HEK293 (cell line): ENCODE measurements around the gene PFN3.

Experiments
- KLF1 ChIP-seq: fragments of 450-650 bp; formaldehyde crosslinking; IDR thresholded peaks from 2 replicates; pipeline ENCODE4 v1.5.1; 2016; ENCODE audit warnings: missing biosample characterization, missing genetic modification characterization
- KLF10 ChIP-seq: fragments of 450-650 bp; IDR thresholded peaks from 2 replicates; pipeline ENCODE4 v1.5.1; 2018; ENCODE audit warnings: missing biosample characterization, mild to moderate bottlenecking, missing genetic modification characterization
- KLF8 ChIP-seq: fragments of 450-650 bp; formaldehyde crosslinking; IDR thresholded peaks from 2 replicates; pipeline ENCODE4 v1.5.1; 2016; ENCODE audit warnings: missing biosample characterization, missing genetic modification characterization
- TRIM28 ChIP-seq: IDR thresholded peaks from 2 replicates; pipeline ENCODE4 v1.6.1; 2011; ENCODE audit warnings: low read length, control low read depth, borderline replicate concordance
- ZBTB17 ChIP-seq: fragments of 450-650 bp; formaldehyde crosslinking; IDR thresholded peaks from 2 replicates; pipeline ENCODE4 v1.5.1; 2016; ENCODE audit warnings: missing biosample characterization, missing genetic modification characterization
- ZBTB20 ChIP-seq: fragments of 450-650 bp; formaldehyde crosslinking; IDR thresholded peaks from 2 replicates; pipeline ENCODE4 v1.5.1; 2016; ENCODE audit warnings: missing biosample characterization, missing genetic modification characterization
- ZFHX2 ChIP-seq: fragments of 450-650 bp; formaldehyde crosslinking; conservative IDR thresholded peaks from 2 replicates; pipeline ENCODE4 v1.5.1; 2016; ENCODE audit warnings: missing biosample characterization, missing genetic modification characterization
- ZNF10 ChIP-seq: fragments of 450-650 bp; formaldehyde crosslinking; IDR thresholded peaks from 2 replicates; pipeline ENCODE4 v1.5.1; 2017; ENCODE audit warnings: missing biosample characterization, missing genetic modification characterization
- ZNF114 ChIP-seq: fragments of 450-650 bp; formaldehyde crosslinking; IDR thresholded peaks from 2 replicates; pipeline ENCODE4 v1.5.0; 2017; ENCODE audit warnings: missing biosample characterization, missing genetic modification characterization
- ZNF184 ChIP-seq: fragments of 450-650 bp; IDR thresholded peaks from 2 replicates; pipeline ENCODE4 v1.5.1; 2018; ENCODE audit warnings: missing biosample characterization, mild to moderate bottlenecking, missing genetic modification characterization
- ZNF211 ChIP-seq: fragments of 450-650 bp; formaldehyde crosslinking; IDR thresholded peaks from 2 replicates; pipeline ENCODE4 v1.5.1; 2016; ENCODE audit warnings: low read depth, missing biosample characterization, missing genetic modification characterization
- ZNF24 ChIP-seq: fragments of 450-650 bp; formaldehyde crosslinking; IDR thresholded peaks from 2 replicates; pipeline ENCODE4 v1.5.1; 2016; ENCODE audit warnings: missing biosample characterization, missing genetic modification characterization
- ZNF248 ChIP-seq: fragments of 450-650 bp; formaldehyde crosslinking; IDR thresholded peaks from 2 replicates; pipeline ENCODE4 v1.5.1; 2017; ENCODE audit warnings: missing biosample characterization, missing genetic modification characterization
- ZNF274 ChIP-seq, 2 experiments: fragments of 200-500 bp in 1 of 2; fragments of 450-650 bp in 1 of 2; sonication (Bioruptor generic) in 1 of 2; formaldehyde crosslinking in 1 of 2; IDR thresholded peaks; 2 replicates each; pipeline versions ENCODE4 v1.5.1 to v1.6.1; 2014 to 2016; ENCODE audit warnings: borderline replicate concordance in 1 of 2, inconsistent platforms in 1 of 2, low read length in 1 of 2, missing biosample characterization in 1 of 2, missing genetic modification characterization in 1 of 2
- ZNF311 ChIP-seq: fragments of 450-650 bp; formaldehyde crosslinking; IDR thresholded peaks from 2 replicates; pipeline ENCODE4 v1.5.1; 2017; ENCODE audit warnings: missing biosample characterization, missing genetic modification characterization, borderline replicate concordance
- ZNF391 ChIP-seq: fragments of 450-650 bp; formaldehyde crosslinking; IDR thresholded peaks from 2 replicates; pipeline ENCODE4 v1.5.1; 2016; ENCODE audit warnings: low read depth, missing biosample characterization, missing genetic modification characterization, borderline replicate concordance
- ZNF48 ChIP-seq: fragments of 450-650 bp; formaldehyde crosslinking; IDR thresholded peaks from 2 replicates; pipeline ENCODE4 v1.5.1; 2016; ENCODE audit warnings: missing biosample characterization, missing genetic modification characterization
- ZNF521 ChIP-seq: fragments of 450-650 bp; formaldehyde crosslinking; IDR thresholded peaks from 2 replicates; pipeline ENCODE4 v1.5.1; 2017; ENCODE audit warnings: missing biosample characterization, mild to moderate bottlenecking, missing genetic modification characterization
- ZNF621 ChIP-seq: fragments of 450-650 bp; formaldehyde crosslinking; IDR thresholded peaks from 2 replicates; pipeline ENCODE4 v1.5.1; 2017; ENCODE audit warnings: missing biosample characterization, missing genetic modification characterization
- ZNF623 ChIP-seq: fragments of 450-650 bp; formaldehyde crosslinking; IDR thresholded peaks from 2 replicates; pipeline ENCODE4 v1.5.1; 2016; ENCODE audit warnings: missing biosample characterization, missing genetic modification characterization
- ZNF76 ChIP-seq: fragments of 450-650 bp; formaldehyde crosslinking; IDR thresholded peaks from 2 replicates; pipeline ENCODE4; 2016; ENCODE audit warnings: low read depth, missing biosample characterization, missing genetic modification characterization, borderline replicate concordance
- ZSCAN30 ChIP-seq: fragments of 450-650 bp; IDR thresholded peaks from 2 replicates; pipeline ENCODE4 v1.5.1; 2018; ENCODE audit warnings: missing biosample characterization, mild to moderate bottlenecking, missing genetic modification characterization, moderate library complexity
- TF ChIP-seq, protein P1 (sequence below): fragments of 450-650 bp; formaldehyde crosslinking; IDR thresholded peaks from 2 replicates; pipeline ENCODE4 v1.5.1; 2016; ENCODE audit warnings: missing biosample characterization, missing genetic modification characterization
- TF ChIP-seq, protein P2 (sequence below): sonication (generic); formaldehyde crosslinking; IDR thresholded peaks from 2 replicates; pipeline ENCODE4 v1.8.1; 2022; ENCODE audit warnings: mild to moderate bottlenecking, moderate library complexity, missing genetic modification reagents
- TF ChIP-seq, protein P3 (sequence below): fragments of 450-650 bp; formaldehyde crosslinking; IDR thresholded peaks from 2 replicates; pipeline ENCODE4 v1.5.1; 2016; ENCODE audit warnings: missing biosample characterization, missing genetic modification characterization
- TF ChIP-seq, protein P4 (sequence below): fragments of 450-650 bp; formaldehyde crosslinking; IDR thresholded peaks from 2 replicates; pipeline ENCODE4 v1.5.1; 2016; ENCODE audit warnings: missing biosample characterization, missing genetic modification characterization

PFN3 gene

DNA sequence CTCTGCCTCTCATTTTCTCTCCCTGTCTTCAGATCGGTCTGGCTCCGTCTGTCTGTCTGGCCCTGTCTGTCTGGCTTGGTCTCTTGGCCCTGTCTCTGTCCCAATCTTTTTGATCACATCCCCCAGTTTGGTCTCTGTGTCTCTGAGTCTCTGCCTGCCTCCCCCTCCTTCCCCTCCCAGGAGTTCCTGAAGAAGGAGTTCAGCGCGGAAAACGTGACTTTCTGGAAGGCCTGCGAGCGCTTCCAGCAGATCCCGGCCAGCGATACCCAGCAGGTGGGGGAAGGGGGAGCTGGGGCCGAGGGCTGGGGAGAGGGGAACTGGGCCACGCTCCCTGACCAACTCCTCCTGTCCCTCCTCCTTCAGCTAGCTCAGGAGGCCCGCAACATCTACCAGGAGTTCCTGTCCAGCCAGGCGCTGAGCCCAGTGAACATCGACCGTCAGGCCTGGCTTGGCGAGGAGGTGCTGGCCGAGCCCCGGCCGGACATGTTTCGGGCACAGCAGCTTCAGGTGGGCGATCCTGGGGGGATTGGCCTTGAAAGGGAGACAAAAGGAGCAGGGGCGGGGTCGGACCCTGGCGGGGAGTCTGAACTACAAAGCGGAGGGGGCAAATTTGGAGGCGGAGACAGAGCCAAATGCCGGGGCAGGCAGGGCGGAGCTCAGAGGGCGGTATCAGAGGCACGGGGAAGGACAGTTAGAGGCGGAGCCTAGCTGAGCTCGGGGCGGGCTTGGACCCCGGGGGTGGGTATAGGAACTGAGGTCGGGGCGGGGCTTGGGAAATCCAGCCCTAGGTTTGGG lies 33.7 kb downstream of the PFN3 start (continued):
- TF ChIP-seq ZNF521 (tag by site-specific recombination) (no peak), KLF1 (tag by site-specific recombination) (peak; percentile 68), TRIM28 (no peak), KLF8 (tag by site-specific recombination) (peak; percentile 38; the same call in 1 of the 2 replicates), ZNF184 (tag by site-specific recombination) (no peak), ZSCAN30 (tag by site-specific recombination) (0 out of 2 replicates have a peak, but pooled peaks have one; percentile 8), ZNF623 (no peak), ZFHX2 (tag by site-specific recombination) (peak; percentile 43; the same call in 1 of the 2 replicates), ZNF24 (tag by site-specific recombination) (0 out of 2 replicates have a peak, but pooled peaks have one; percentile 18), ZNF76 (tag by site-specific recombination) (peak; percentile 24; the same call in 1 of the 2 replicates), ZNF274 (IDR thresholded peaks at IDR 0.05; ENCODE audit: low read length) (no peak), ZNF274 (tag by site-specific recombination; IDR thresholded peaks at IDR 0.05; ENCODE audit: borderline replicate concordance) (no peak), ZNF114 (tag by site-specific recombination) (no peak), ZNF211 (tag by site-specific recombination) (no peak), ZNF248 (no peak), ZNF621 (no peak), ZNF48 (no peak), KLF10 (no peak), ZNF391 (tag by site-specific recombination) (no peak), ZNF10 (tag by site-specific recombination) (no peak), ZNF311 (no peak), ZBTB17 (tag by site-specific recombination) (peak; percentile 100), ZBTB20 (tag by site-specific recombination) (peak; percentile 52; the same call in 1 of the 2 replicates)
- TF ChIP-seq, protein P1, sequence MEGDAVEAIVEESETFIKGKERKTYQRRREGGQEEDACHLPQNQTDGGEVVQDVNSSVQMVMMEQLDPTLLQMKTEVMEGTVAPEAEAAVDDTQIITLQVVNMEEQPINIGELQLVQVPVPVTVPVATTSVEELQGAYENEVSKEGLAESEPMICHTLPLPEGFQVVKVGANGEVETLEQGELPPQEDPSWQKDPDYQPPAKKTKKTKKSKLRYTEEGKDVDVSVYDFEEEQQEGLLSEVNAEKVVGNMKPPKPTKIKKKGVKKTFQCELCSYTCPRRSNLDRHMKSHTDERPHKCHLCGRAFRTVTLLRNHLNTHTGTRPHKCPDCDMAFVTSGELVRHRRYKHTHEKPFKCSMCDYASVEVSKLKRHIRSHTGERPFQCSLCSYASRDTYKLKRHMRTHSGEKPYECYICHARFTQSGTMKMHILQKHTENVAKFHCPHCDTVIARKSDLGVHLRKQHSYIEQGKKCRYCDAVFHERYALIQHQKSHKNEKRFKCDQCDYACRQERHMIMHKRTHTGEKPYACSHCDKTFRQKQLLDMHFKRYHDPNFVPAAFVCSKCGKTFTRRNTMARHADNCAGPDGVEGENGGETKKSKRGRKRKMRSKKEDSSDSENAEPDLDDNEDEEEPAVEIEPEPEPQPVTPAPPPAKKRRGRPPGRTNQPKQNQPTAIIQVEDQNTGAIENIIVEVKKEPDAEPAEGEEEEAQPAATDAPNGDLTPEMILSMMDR (tag by site-specific recombination) = no peak
- TF ChIP-seq, protein P2, sequence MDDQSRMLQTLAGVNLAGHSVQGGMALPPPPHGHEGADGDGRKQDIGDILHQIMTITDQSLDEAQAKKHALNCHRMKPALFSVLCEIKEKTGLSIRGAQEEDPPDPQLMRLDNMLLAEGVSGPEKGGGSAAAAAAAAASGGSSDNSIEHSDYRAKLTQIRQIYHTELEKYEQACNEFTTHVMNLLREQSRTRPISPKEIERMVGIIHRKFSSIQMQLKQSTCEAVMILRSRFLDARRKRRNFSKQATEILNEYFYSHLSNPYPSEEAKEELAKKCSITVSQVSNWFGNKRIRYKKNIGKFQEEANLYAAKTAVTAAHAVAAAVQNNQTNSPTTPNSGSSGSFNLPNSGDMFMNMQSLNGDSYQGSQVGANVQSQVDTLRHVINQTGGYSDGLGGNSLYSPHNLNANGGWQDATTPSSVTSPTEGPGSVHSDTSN = no peak
- TF ChIP-seq, protein P3, sequence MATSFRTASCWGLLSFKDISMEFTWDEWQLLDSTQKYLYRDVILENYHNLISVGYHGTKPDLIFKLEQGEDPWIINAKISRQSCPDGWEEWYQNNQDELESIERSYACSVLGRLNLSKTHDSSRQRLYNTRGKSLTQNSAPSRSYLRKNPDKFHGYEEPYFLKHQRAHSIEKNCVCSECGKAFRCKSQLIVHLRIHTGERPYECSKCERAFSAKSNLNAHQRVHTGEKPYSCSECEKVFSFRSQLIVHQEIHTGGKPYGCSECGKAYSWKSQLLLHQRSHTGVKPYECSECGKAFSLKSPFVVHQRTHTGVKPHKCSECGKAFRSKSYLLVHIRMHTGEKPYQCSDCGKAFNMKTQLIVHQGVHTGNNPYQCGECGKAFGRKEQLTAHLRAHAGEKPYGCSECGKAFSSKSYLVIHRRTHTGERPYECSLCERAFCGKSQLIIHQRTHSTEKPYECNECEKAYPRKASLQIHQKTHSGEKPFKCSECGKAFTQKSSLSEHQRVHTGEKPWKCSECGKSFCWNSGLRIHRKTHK (tag by site-specific recombination) = no peak
- TF ChIP-seq, protein P4, sequence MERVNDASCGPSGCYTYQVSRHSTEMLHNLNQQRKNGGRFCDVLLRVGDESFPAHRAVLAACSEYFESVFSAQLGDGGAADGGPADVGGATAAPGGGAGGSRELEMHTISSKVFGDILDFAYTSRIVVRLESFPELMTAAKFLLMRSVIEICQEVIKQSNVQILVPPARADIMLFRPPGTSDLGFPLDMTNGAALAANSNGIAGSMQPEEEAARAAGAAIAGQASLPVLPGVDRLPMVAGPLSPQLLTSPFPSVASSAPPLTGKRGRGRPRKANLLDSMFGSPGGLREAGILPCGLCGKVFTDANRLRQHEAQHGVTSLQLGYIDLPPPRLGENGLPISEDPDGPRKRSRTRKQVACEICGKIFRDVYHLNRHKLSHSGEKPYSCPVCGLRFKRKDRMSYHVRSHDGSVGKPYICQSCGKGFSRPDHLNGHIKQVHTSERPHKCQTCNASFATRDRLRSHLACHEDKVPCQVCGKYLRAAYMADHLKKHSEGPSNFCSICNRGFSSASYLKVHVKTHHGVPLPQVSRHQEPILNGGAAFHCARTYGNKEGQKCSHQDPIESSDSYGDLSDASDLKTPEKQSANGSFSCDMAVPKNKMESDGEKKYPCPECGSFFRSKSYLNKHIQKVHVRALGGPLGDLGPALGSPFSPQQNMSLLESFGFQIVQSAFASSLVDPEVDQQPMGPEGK = peak; percentile 76; the same call in 1 of the 2 replicates
- TF ChIP-seq, all 188 proteins: peak for 35
